Hematopoietic multipotent progenitor cell treated with erythropoietin and hydrocortisone succinate and interleukin-3 and kit ligand, for 8 days (in vitro differentiated cells): Measurements from ENCODE around the gene JAZF1.
A peak's percentile ranks its signal among the peaks of the same experiment; 100 is the strongest.
"Not testable (repeated sequence)": the region's sequence is repeated elsewhere in the genome, so short reads cannot be mapped to it uniquely, and the experiment has no call there.

Experiments
- DNase-seq: peaks from one replicate; pipeline ENCODE4 v3.0.0-alpha.2; 2015

JAZF1 gene

DNA sequence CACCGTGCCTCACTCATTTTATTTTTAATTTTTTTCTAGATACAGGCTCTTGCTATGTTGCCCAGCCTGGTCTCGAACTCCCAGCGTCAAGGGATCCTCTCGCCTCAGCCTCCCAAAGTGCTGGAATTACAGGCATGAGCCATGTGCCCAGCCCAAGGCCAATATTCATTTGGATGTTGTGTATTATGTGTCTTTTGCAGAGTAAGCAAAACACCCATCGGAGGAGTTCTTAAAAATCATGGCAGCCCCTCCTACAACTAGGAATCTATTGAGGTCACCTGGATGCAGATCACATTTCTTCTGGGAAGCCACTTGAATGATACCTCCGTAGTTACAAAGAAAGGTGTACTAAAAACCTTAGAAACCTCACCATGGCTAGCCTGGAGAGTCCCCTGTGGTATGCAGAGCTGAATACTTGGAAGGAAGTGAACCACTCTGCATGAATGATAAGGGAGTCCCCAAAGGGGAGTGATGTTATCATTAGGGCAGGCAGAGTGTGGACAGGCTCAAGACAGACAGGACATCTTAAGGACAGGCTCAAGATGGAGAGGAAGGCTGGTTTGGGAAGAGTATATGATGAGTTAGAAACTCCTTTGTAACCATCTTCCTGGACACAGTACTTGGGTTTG lies 254.9 kb downstream of the JAZF1 start:
- no peak for DNase-seq

GRCh38 chr7:27923642-27923980 lies 257.0 kb downstream of the JAZF1 start:
- DNase-seq = no peak

GRCh38 chr7:27922907-27923641 lies 257.5 kb downstream of the JAZF1 start:
- no peak for DNase-seq

DNA sequence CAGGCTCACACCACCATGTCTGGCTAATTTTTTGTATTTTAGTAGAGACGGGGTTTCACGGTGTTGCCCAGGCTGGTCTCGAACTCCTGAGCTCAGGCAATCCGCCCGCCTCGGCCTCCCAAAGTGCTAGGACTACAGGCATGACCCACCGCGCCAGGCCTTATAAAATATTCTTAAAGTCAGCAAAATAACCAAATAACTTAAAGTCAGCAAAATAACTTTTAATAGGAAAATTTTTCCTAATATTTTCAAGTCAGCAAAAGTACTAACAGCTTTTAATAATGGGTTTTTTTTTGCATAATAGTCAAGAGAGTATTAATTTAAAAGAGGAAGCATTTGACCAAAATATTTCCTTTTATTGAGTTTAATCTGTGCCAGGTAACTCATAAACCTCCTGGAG lies 258.2 kb downstream of the JAZF1 start:
- not testable (repeated sequence) for DNase-seq

GRCh38 chr7:27921081-27921836 lies 259.3 kb downstream of the JAZF1 start:
- peak; percentile 70 for DNase-seq

- no peak for DNase-seq
Measured at GRCh38 chr7:27920281-27920946, 260.2 kb downstream of the JAZF1 start.

- no peak for DNase-seq
Measured at GRCh38 chr7:27918503-27918902, 262.1 kb downstream of the JAZF1 start.

DNA sequence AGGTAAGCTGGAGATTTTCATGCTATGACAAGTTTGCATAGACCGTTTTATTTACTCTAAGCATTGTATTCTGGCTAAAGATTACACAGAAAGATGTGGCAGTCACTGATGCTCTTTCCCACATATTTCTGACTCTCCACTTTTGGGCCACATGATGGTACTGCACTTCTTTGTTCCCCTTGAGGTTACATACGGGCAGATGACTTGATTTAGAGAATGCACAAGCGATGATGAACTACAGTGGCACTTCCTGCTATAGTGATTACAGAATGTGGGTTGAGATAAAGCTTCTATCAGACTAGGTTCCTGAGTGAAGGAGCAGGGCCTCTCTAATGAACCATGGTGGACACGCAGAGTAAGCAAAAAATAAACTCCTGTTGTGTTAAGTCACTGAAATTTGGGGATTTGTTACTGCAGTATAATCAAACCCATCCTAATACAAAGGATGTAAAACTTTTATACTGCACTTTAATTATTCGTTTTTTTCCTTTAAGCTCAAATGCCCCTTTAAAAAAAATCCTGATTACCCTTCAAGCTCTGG lies 262.8 kb downstream of the JAZF1 start:
- peak; percentile 10 for DNase-seq

- no peak for DNase-seq
Measured at GRCh38 chr7:27917119-27917518, 263.5 kb downstream of the JAZF1 start.

- no peak for DNase-seq
Measured at GRCh38 chr7:27916372-27916771, 264.2 kb downstream of the JAZF1 start.

DNA sequence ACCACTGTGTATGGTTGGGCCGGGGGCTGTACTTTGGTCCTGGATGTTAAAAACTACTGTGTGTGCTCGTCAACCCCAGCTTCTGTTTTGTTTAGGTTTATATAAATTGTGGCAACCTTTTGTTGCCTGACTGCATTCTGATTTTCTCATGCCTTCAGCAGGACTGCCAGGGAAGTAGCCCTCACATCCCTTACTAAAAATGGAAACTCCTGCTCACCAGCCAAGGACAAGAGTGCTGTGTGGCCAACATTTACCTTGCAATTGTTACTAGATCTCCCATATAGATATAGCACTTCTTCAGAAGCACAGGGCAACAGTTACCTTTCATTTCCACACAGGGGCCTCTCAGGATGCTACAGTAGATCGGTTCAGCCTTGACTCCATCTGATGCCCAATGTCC lies 266.2 kb downstream of the JAZF1 start:
- DNase-seq = no peak

- DNase-seq = no peak
Measured at GRCh38 chr7:27912751-27913150, 267.8 kb downstream of the JAZF1 start.

DNA sequence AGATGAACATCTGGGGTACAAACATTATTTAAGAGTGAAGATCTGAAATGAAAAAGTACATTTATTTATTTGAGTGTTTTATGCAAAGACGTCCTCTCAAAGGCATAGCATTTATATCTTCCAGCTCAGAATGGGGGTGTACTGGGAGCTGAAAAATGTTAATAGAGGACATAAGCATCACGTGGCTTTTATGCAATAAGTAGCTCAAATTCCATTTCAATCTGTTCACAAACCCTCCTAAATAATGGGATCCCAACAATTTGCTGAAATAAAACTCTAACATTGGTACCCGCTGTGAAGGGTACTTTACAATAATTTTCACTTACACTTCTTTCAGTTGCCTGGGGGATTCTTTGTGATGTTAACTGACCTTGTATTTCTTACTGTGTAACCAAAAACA lies 268.7 kb downstream of the JAZF1 start:
- no peak for DNase-seq

GRCh38 chr7:27910326-27910725 lies 270.3 kb downstream of the JAZF1 start:
- no peak for DNase-seq

DNA sequence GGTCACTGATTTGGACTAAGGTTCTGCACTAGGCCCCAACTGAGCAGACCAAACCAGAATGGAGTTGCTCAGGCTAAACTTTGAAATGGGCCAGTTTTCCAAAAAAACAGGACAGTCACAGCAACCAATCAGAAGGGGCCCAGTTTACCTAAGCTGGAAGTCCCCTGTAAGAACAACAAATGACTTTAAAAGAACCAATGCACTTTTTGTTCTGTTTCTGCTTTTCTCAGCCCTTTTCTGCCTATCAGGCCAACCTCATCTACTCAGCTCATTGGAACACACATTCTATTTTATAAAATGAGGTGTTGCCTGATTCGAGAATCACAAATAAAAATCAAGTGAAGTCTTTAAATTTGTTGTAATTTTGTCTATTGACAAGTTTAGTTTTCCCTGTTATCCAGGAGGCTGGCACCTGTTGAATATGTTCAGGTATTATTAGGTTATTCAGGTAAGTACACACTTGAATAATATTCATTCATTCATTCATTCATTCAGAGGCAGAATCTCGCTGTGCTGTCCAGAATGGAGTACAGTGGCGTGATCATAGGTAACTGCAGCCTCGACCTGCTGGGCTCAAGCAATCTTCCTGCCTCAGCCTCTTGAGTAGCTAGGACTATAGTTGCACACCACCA lies 271.9 kb downstream of the JAZF1 start:
- no peak for DNase-seq

GRCh38 chr7:27906385-27907091 lies 274.1 kb downstream of the JAZF1 start:
- DNase-seq = no peak

DNA sequence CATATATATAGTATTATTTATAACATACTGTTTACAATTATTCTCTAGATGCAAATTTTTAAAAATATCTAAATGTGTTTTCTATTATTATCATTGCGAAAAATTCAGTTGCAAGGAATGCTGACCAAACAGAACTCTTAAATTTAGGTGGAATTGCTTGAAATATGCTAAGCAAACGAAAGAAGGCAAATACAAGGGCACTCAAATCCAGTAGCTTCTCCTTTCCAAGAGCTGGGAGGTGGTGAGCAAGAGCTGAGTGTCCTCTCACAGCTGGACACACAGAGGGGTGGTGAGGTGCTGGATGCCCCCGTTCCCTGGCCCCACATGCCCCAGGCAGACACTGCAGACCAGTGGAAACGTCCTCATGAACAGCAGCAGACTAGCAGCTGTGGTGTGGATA lies 274.6 kb downstream of the JAZF1 start:
- no peak for DNase-seq

DNA sequence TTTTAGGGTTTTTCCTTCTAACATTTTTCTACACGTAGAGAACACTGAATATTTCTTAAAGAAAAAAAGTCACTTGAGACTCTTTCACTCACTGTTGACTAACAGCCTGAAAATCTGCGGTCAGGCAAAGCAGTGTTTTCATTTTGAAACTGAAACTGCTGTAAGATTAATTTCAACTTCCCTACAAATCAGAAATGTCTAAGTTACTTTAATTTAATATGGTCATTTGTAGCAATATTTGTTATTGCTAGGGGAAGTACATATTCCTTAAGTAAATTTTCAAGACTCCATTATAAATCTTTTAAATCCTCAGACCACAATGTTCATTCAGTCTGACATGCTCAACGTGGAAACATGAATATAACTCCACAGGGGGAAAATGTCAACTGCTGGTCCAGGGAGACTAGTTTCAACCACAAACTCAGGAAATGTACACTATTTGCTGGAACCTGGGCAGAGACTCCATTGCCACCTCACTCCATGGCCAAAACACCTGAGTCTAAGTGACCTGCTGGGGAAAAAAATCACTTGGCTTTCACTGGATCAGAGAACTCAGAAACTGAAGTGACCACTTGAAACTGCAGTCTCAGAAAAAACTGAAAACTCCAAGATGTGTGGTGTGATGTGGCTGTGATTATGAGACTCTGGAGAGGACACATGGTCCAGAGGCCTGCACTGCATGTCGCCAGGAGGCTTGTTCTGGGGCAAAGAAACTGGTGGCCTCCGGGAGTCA lies 279.4 kb downstream of the JAZF1 start:
- DNase-seq = no peak

DNA sequence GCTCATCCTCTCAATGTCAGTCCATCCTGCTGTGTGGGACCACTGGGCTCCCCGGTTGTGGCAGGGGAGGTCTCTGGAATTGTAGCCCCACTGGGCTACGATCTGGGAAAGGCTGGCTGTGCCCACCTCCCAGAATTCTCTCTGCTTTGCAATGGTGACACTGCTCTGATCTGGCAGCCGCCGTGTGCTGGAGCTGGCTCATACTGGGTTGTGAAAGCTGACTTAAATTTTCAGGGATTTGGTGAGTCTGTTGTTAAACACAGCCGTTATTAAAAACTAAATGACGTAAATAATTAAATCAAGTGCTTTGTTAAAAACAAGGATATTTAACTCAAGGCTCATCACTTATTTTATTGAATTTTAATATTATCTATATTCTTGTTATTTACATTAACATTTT lies 280.6 kb downstream of the JAZF1 start:
- DNase-seq = no peak

- no peak for DNase-seq
Measured at GRCh38 chr7:27899601-27900000, 281.0 kb downstream of the JAZF1 start.

- no peak for DNase-seq
Measured at GRCh38 chr7:27897441-27897847, 283.2 kb downstream of the JAZF1 start.
